ENCODE data around the gene GGA2.

DNA sequence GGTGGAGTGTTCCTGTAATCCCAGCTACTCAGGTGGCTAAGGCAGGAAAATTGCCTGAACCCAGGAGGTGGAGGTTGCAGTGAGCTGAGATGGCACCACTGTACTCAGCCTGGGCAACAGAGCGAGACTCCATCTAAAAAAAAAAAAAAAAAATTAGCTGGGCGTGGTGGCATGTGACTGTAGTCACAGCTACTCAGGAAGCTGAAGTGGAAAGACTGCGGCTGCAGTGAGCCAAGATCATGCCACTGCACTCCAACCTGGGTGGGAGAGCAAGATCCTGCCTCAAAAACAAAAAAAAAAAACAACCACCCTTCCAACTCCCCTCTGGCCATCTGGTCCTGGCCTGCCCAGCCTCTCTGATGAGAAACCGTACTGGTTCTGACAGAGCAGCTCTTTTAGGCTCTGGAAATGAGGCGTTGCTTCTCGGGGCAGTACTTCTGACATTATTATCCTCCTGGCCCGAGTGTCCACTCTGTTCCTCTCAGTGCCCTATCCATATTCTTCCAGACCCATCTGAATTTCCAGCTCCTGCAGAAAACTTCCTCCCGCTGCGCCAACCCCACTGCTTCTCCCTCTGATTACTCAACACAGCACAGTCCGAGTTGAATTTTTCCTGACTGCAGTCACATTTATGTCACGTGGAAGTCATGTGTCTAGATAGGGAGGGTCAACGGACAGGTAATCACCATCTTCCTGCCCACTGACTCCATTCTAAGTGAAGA, 13.3 kb downstream of the GGA2 start:
- TF ChIP-seq, protein P1, sequence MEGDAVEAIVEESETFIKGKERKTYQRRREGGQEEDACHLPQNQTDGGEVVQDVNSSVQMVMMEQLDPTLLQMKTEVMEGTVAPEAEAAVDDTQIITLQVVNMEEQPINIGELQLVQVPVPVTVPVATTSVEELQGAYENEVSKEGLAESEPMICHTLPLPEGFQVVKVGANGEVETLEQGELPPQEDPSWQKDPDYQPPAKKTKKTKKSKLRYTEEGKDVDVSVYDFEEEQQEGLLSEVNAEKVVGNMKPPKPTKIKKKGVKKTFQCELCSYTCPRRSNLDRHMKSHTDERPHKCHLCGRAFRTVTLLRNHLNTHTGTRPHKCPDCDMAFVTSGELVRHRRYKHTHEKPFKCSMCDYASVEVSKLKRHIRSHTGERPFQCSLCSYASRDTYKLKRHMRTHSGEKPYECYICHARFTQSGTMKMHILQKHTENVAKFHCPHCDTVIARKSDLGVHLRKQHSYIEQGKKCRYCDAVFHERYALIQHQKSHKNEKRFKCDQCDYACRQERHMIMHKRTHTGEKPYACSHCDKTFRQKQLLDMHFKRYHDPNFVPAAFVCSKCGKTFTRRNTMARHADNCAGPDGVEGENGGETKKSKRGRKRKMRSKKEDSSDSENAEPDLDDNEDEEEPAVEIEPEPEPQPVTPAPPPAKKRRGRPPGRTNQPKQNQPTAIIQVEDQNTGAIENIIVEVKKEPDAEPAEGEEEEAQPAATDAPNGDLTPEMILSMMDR (IDR thresholded peaks at IDR 0.05) = no peak
- no peak for TF ChIP-seq EZH2 (IDR thresholded peaks at IDR 0.05)
